Fibroblast of mammary gland (primary cell): ENCODE measurements around the gene LRRC23.
A peak's percentile ranks its signal among the peaks of the same experiment; 100 is the strongest.

Experiments used
- DNase-seq: peaks from one replicate; pipeline ENCODE4 v3.0.0-alpha.2; 2010; ENCODE audit warnings: low read depth
- H3K4me3 ChIP-seq: 2 replicates; pipeline ENCODE4 v1.5.1; 2011; ENCODE audit warnings: low read depth, mild to moderate bottlenecking, low read length, moderate library complexity; ENCODE audit not compliant: control insufficient read depth
- TF ChIP-seq, protein P1 (sequence below): conservative IDR thresholded peaks from 2 replicates; pipeline ENCODE4 v1.5.1; 2011; ENCODE audit warnings: low read depth, low read length, inconsistent platforms; ENCODE audit not compliant: control insufficient read depth, insufficient read depth

The LRRC23 gene

DNA sequence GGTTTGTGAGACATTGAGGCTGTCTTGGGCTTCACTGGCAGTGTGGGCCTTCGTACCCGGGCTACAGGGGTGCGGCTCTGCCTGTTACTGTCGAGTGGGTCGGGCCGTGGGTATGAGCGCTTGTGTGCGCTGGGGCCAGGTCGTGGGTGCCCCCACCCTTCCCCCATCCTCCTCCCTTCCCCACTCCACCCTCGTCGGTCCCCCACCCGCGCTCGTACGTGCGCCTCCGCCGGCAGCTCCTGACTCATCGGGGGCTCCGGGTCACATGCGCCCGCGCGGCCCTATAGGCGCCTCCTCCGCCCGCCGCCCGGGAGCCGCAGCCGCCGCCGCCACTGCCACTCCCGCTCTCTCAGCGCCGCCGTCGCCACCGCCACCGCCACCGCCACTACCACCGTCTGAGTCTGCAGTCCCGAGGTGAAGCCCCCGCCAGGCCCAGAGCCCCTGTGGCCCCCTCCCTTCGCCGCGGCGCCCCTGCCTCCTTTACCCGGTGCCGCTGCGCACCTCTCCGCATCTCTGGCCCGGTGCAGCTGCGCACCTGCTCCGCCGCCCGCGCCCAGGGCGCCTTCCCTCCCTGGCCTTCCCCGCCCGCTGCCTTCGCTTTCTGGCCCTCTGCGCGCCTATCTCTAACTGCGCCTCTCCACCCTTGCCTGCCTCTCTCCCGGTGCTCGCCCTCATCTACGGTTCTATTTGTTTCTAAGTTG is 9.8 kb downstream of the LRRC23 start, which contains the start of gene ENO2:
ENO2 (plus strand) TSS at position 335 of the 701 bp plus-strand sequence. CDS start 1,253 bp downstream, outside the sequence.
- peak; percentile 52 for DNase-seq
- TF ChIP-seq, protein P1, sequence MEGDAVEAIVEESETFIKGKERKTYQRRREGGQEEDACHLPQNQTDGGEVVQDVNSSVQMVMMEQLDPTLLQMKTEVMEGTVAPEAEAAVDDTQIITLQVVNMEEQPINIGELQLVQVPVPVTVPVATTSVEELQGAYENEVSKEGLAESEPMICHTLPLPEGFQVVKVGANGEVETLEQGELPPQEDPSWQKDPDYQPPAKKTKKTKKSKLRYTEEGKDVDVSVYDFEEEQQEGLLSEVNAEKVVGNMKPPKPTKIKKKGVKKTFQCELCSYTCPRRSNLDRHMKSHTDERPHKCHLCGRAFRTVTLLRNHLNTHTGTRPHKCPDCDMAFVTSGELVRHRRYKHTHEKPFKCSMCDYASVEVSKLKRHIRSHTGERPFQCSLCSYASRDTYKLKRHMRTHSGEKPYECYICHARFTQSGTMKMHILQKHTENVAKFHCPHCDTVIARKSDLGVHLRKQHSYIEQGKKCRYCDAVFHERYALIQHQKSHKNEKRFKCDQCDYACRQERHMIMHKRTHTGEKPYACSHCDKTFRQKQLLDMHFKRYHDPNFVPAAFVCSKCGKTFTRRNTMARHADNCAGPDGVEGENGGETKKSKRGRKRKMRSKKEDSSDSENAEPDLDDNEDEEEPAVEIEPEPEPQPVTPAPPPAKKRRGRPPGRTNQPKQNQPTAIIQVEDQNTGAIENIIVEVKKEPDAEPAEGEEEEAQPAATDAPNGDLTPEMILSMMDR, result no peak
- peak within 1 kb of the TSS; percentile 61 for H3K4me3 ChIP-seq

DNA sequence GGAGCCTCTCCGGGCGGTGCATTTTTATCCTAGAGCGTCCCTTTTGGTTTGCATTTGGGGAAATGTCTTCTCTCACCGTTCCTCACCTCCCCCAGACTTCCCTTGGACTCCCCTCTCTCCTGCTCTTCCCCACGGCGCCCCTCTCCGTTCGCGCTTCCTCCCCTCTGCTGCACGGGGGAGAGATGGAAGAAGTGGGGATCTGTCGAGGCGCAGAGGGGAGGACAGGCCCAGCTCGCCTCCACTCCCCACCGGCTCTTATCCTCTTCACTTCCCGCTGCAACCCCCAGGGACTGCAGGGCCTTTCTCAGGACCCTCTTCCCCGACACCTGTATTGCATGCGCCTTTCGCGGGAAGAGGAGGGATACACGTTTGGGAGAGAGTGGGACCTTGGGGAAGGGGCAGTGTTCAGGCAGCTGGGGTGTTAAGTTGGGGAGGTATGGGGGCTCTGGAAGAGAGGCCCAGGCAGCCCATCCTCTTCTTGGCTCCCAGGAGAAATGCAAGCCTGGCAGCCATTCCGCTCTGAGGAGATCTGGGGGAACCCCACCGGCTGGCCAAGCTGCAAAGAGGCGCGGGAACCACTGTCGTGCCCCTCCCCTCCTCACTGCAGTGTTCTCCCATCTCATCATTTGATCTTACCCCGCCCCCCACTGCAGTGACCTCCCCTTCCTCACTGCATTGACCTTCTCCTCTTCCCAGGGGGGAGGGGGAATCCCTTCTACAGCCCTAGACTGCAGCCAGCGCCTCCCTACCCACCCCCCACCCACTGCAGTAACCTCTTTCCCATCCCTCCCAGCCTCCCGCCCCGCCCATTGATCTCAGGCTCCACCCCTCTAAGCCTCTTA is 10.5 kb downstream of the LRRC23 start:
- H3K4me3 ChIP-seq, result peak overlapping the region; percentile 61
- TF ChIP-seq, protein P1, result no peak
- DNase-seq, result no peak

- no peak for DNase-seq
- H3K4me3 ChIP-seq, result no peak overlapping the region
- TF ChIP-seq, protein P1, result no peak
Measured at GRCh38 chr12:6915789-6916285, 11.2 kb downstream of the LRRC23 start.

- no peak for DNase-seq
- TF ChIP-seq, protein P1, result no peak
- no peak overlapping the region for H3K4me3 ChIP-seq
Measured at GRCh38 chr12:6916426-6917200, 12.0 kb downstream of the LRRC23 start.

DNA sequence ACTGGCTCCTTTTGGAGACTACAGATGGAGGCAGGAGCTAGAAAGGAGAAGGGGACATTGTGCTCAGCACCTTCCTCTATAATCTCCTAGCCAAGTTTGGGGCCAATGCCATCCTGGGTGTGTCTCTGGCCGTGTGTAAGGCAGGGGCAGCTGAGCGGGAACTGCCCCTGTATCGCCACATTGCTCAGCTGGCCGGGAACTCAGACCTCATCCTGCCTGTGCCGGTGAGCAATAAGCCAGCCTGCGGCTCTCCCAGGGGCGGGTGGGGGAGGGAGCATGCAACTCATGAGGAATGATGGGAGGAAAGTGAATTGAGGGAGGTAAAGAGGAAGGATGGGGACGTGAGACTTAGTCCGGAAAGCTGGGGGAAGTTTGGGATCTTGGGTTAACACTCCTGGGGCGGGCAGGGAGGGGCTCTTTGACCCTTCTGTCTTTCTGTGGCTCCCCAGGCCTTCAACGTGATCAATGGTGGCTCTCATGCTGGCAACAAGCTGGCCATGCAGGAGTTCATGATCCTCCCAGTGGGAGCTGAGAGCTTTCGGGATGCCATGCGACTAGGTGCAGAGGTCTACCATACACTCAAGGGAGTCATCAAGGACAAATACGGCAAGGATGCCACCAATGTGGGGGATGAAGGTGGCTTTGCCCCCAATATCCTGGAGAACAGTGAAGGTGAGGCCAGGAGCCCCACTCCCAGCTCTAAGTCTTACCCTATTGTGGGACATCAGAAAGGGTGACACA is 13.0 kb downstream of the LRRC23 start:
- DNase-seq, result peak; percentile 47
- H3K4me3 ChIP-seq, result no peak overlapping the region
- TF ChIP-seq, protein P1, result no peak

DNA sequence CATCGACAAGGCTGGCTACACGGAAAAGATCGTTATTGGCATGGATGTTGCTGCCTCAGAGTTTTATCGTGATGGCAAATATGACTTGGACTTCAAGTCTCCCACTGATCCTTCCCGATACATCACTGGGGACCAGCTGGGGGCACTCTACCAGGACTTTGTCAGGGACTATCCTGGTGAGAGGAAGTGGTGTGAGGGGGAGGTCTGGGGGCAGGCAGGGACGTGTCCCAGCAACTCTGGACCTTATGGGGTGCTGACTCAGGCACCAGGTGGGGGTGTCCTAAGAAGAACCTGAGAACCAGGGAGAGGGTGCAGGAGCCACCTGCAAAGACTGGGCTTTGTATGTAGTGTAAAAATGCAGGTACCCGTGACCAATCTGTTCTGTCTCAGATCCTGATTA is 15.0 kb downstream of the LRRC23 start:
- H3K4me3 ChIP-seq, result no peak overlapping the region
- TF ChIP-seq, protein P1, result no peak
- no peak for DNase-seq
